HEK293 (cell line): Measurements from ENCODE around the gene SCRT2.

Experiments used
- CTCF ChIA-PET: fragments of 350-600 bp; formaldehyde crosslinking; extraction: SDS; loops from one replicate; lab custom pipeline; 2021; ENCODE audit warnings: antibody characterized with exemption; lab: Yijun Ruan, JAX
- POLR2A ChIA-PET: fragments of 300-600 bp; formaldehyde crosslinking; extraction: SDS; loops from one replicate; lab custom pipeline; 2020; ENCODE audit warnings: antibody characterized with exemption, inconsistent platforms; lab: Yijun Ruan, JAX
- H3K27ac ChIP-seq: fragments of 200-500 bp; sonication (Bioruptor generic); 2 replicates; pipeline ENCODE4 v1.5.1; 2014; ENCODE audit warnings: low read depth, low read length, control low read depth, inconsistent platforms; ENCODE audit errors: extremely low read depth
- H3K36me3 ChIP-seq, 2 experiments: fragments of 200-500 bp in 1 of 2; sonication (Bioruptor generic) in 1 of 2; 1 replicate in 1 of 2; 2 replicates in 1 of 2; pipeline ENCODE4 v1.5.1; 2014 to 2017; ENCODE audit warnings: inconsistent platforms in 2 of 2, low read length in 2 of 2; ENCODE audit not compliant: control insufficient read depth in 2 of 2, insufficient read depth in 1 of 2
- H3K4me1 ChIP-seq: fragments of 200-500 bp; sonication (Bioruptor generic); 2 replicates; pipeline ENCODE4 v1.5.1; 2014; ENCODE audit warnings: mild to moderate bottlenecking, low read length, inconsistent platforms; ENCODE audit not compliant: control insufficient read depth, insufficient read depth
- H3K4me3 ChIP-seq: 2 replicates; pipeline ENCODE4 v1.5.1; 2011; ENCODE audit warnings: low read depth, mild to moderate bottlenecking, control low read depth, low read length, moderate library complexity
- H3K9me3 ChIP-seq: fragments of 200-500 bp; sonication (Bioruptor generic); 2 replicates; pipeline ENCODE4 v1.5.1; 2014; ENCODE audit warnings: low read depth, low read length, inconsistent platforms; ENCODE audit not compliant: control insufficient read depth, insufficient read depth
- HOXC10 ChIP-seq: sonication (generic); formaldehyde crosslinking; IDR thresholded peaks from 2 replicates; pipeline ENCODE4 v1.8.1; 2023; ENCODE audit warnings: mild to moderate bottlenecking, missing genetic modification reagents
- KLF16 ChIP-seq: fragments of 450-650 bp; formaldehyde crosslinking; IDR thresholded peaks from 2 replicates; pipeline ENCODE4 v1.5.1; 2017; ENCODE audit warnings: missing biosample characterization, missing genetic modification characterization
- KLF8 ChIP-seq: fragments of 450-650 bp; formaldehyde crosslinking; IDR thresholded peaks from 2 replicates; pipeline ENCODE4 v1.5.1; 2016; ENCODE audit warnings: missing biosample characterization, missing genetic modification characterization
- MYNN ChIP-seq: fragments of 450-650 bp; formaldehyde crosslinking; IDR thresholded peaks from 2 replicates; pipeline ENCODE4 v1.5.1; 2016; ENCODE audit warnings: missing biosample characterization, missing genetic modification characterization, borderline replicate concordance
- PRDM1 ChIP-seq: fragments of 450-650 bp; formaldehyde crosslinking; IDR thresholded peaks from 2 replicates; pipeline ENCODE4; 2016; ENCODE audit warnings: missing biosample characterization, missing genetic modification characterization
- SCRT2 ChIP-seq: fragments of 450-650 bp; formaldehyde crosslinking; IDR thresholded peaks from 2 replicates; pipeline ENCODE4 v1.5.1; 2016; ENCODE audit warnings: missing biosample characterization, missing genetic modification characterization
- SETDB1 ChIP-seq: IDR thresholded peaks from one replicate; pipeline ENCODE4 v1.6.1; 2017; ENCODE audit warnings: mild to moderate bottlenecking, low read length, moderate library complexity, mixed read lengths; ENCODE audit not compliant: insufficient read length
- SP3 ChIP-seq: fragments of 450-650 bp; formaldehyde crosslinking; IDR thresholded peaks from 2 replicates; pipeline ENCODE4 v1.5.1; 2016; ENCODE audit warnings: missing biosample characterization, missing genetic modification characterization
- TCF7L2 ChIP-seq: IDR thresholded peaks from 2 replicates; pipeline ENCODE4 v1.6.1; 2011; ENCODE audit warnings: low read depth, mild to moderate bottlenecking, inconsistent platforms, low read length, moderate library complexity, borderline replicate concordance
- ZBTB20 ChIP-seq: fragments of 450-650 bp; formaldehyde crosslinking; IDR thresholded peaks from 2 replicates; pipeline ENCODE4 v1.5.1; 2016; ENCODE audit warnings: missing biosample characterization, missing genetic modification characterization
- ZBTB7A ChIP-seq: fragments of 450-650 bp; formaldehyde crosslinking; IDR thresholded peaks from 2 replicates; pipeline ENCODE4 v1.5.1; 2016; ENCODE audit warnings: low read depth, missing biosample characterization, missing genetic modification characterization
- ZFHX2 ChIP-seq: fragments of 450-650 bp; formaldehyde crosslinking; conservative IDR thresholded peaks from 2 replicates; pipeline ENCODE4 v1.5.1; 2016; ENCODE audit warnings: missing biosample characterization, missing genetic modification characterization
- ZIC2 ChIP-seq: fragments of 450-650 bp; formaldehyde crosslinking; IDR thresholded peaks from 2 replicates; pipeline ENCODE4 v1.5.1; 2016; ENCODE audit warnings: missing biosample characterization, missing genetic modification characterization
- ZNF169 ChIP-seq: fragments of 450-650 bp; formaldehyde crosslinking; IDR thresholded peaks from 2 replicates; pipeline ENCODE4 v1.5.1; 2016; ENCODE audit warnings: missing biosample characterization, missing genetic modification characterization
- ZNF266 ChIP-seq: fragments of 450-650 bp; formaldehyde crosslinking; IDR thresholded peaks from 2 replicates; pipeline ENCODE4 v1.5.1; 2016; ENCODE audit warnings: missing biosample characterization, missing genetic modification characterization, low read depth
- ZNF341 ChIP-seq: fragments of 450-650 bp; formaldehyde crosslinking; IDR thresholded peaks from 2 replicates; pipeline ENCODE4; 2016; ENCODE audit warnings: low read depth, missing biosample characterization, missing genetic modification characterization
- ZNF350 ChIP-seq: fragments of 450-650 bp; formaldehyde crosslinking; IDR thresholded peaks from 2 replicates; pipeline ENCODE4 v1.5.0; 2017; ENCODE audit warnings: missing biosample characterization, mild to moderate bottlenecking, missing genetic modification characterization
- ZNF560 ChIP-seq: fragments of 450-650 bp; formaldehyde crosslinking; IDR thresholded peaks from 2 replicates; pipeline ENCODE4 v1.5.1; 2017; ENCODE audit warnings: missing biosample characterization, missing genetic modification characterization, borderline replicate concordance
- TF ChIP-seq, protein P1 (sequence below): fragments of 450-650 bp; formaldehyde crosslinking; IDR thresholded peaks from 2 replicates; pipeline ENCODE4 v1.5.1; 2016; ENCODE audit warnings: missing biosample characterization, missing genetic modification characterization
- TF ChIP-seq, protein P2 (sequence below): fragments of 450-650 bp; formaldehyde crosslinking; IDR thresholded peaks from 2 replicates; pipeline ENCODE4 v1.5.1; 2016; ENCODE audit warnings: missing biosample characterization, missing genetic modification characterization, borderline replicate concordance
- TF ChIP-seq, protein P3 (sequence below): fragments of 450-650 bp; formaldehyde crosslinking; IDR thresholded peaks from 2 replicates; pipeline ENCODE4 v1.5.1; 2016; ENCODE audit warnings: missing biosample characterization, missing genetic modification characterization
- TF ChIP-seq, protein P4 (sequence below): fragments of 450-650 bp; formaldehyde crosslinking; optimal IDR thresholded peaks from 2 replicates; pipeline ENCODE3; 2016; ENCODE audit warnings: missing biosample characterization, mild to moderate bottlenecking, missing genetic modification characterization
- TF ChIP-seq, protein P5 (sequence below): fragments of 450-650 bp; formaldehyde crosslinking; IDR thresholded peaks from 2 replicates; pipeline ENCODE4 v1.5.1; 2017; ENCODE audit warnings: missing biosample characterization, missing genetic modification characterization

The SCRT2 gene

DNA sequence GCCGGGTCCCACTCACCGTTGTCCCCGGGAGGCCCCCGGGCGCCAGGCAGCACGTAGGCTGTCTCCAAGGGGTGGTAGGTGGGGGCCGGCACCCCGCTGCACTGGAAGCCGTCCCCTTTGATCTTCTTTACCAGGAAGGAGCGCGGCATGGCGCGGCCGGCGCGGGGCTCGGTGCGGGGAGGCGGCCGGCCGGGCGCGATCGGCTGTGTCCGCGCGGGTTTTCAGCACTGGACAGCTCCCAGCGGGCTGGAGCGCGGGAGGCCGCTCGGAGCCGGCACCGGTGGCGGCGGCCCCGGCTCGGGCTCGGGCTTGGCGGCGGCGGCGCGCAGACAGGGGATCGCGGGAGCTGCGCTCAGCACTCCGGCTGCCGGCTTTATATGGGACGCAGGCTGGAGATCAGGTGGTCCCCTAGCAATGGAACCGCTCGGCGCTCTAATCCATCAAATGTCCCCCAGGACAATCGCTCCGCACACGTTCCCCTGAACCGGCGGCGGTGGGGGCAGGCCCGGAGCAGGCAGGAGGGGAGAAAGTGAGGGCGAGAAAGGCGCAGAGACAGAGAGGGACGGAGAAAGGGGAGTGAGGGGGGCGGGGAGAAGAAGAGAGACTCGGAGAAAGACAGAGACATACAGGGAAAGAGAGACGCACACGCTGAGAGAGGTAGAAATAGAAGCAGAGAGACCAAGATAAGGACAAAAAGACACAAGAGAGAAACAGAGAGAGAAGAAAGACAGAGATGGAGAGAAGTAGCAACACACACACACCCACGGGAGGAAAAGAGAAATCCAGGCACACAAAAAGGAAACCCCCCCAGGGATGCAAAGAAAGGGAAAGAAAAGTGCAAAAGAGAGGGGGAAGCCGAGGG lies at the start of gene SCRT2:
SCRT2 (minus strand) TSS at position 350 of the 862 bp plus-strand sequence; CDS start at position 149, 201 bp downstream.
- CTCF ChIA-PET: interaction anchor here (0.8 to 1.4 kb wide), 3 partner anchors 9 to 64 kb away, joined by 3 to 4 read pairs (median 3); no protein-coding TSS in a partner anchor
- TF ChIP-seq HOXC10 (CRISPR knock-in tag) (peak; percentile 96; the same call in 1 of the 2 replicates), ZNF341 (tag by site-specific recombination) (no peak), ZBTB7A (peak; percentile 49; the same call in 1 of the 2 replicates), SETDB1 (no peak), ZFHX2 (tag by site-specific recombination) (peak; percentile 89), KLF8 (tag by site-specific recombination) (no peak), ZNF266 (tag by site-specific recombination) (peak; percentile 28; the same call in 1 of the 2 replicates), TCF7L2 (peak; percentile 63; the same call in 1 of the 2 replicates), SCRT2 (tag by site-specific recombination) (no peak), ZBTB20 (tag by site-specific recombination) (peak; percentile 18; the same call in 1 of the 2 replicates), PRDM1 (tag by site-specific recombination) (peak; percentile 99), KLF16 (no peak), ZNF560 (tag by site-specific recombination) (no peak), SP3 (tag by site-specific recombination) (peak; percentile 23; the same call in 1 of the 2 replicates), ZIC2 (tag by site-specific recombination) (peak; percentile 87), MYNN (tag by site-specific recombination) (no peak), ZNF350 (no peak), ZNF169 (tag by site-specific recombination) (no peak)
- TF ChIP-seq, protein P1, sequence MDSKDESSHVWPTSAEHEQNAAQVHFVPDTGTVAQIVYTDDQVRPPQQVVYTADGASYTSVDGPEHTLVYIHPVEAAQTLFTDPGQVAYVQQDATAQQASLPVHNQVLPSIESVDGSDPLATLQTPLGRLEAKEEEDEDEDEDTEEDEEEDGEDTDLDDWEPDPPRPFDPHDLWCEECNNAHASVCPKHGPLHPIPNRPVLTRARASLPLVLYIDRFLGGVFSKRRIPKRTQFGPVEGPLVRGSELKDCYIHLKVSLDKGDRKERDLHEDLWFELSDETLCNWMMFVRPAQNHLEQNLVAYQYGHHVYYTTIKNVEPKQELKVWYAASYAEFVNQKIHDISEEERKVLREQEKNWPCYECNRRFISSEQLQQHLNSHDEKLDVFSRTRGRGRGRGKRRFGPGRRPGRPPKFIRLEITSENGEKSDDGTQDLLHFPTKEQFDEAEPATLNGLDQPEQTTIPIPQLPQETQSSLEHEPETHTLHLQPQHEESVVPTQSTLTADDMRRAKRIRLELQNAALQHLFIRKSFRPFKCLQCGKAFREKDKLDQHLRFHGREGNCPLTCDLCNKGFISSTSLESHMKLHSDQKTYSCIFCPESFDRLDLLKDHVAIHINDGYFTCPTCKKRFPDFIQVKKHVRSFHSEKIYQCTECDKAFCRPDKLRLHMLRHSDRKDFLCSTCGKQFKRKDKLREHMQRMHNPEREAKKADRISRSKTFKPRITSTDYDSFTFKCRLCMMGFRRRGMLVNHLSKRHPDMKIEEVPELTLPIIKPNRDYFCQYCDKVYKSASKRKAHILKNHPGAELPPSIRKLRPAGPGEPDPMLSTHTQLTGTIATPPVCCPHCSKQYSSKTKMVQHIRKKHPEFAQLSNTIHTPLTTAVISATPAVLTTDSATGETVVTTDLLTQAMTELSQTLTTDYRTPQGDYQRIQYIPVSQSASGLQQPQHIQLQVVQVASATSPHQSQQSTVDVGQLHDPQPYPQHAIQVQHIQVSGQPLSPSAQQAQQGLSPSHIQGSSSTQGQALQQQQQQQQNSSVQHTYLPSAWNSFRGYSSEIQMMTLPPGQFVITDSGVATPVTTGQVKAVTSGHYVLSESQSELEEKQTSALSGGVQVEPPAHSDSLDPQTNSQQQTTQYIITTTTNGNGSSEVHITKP (tag by site-specific recombination): peak; percentile 73
- TF ChIP-seq, protein P2, sequence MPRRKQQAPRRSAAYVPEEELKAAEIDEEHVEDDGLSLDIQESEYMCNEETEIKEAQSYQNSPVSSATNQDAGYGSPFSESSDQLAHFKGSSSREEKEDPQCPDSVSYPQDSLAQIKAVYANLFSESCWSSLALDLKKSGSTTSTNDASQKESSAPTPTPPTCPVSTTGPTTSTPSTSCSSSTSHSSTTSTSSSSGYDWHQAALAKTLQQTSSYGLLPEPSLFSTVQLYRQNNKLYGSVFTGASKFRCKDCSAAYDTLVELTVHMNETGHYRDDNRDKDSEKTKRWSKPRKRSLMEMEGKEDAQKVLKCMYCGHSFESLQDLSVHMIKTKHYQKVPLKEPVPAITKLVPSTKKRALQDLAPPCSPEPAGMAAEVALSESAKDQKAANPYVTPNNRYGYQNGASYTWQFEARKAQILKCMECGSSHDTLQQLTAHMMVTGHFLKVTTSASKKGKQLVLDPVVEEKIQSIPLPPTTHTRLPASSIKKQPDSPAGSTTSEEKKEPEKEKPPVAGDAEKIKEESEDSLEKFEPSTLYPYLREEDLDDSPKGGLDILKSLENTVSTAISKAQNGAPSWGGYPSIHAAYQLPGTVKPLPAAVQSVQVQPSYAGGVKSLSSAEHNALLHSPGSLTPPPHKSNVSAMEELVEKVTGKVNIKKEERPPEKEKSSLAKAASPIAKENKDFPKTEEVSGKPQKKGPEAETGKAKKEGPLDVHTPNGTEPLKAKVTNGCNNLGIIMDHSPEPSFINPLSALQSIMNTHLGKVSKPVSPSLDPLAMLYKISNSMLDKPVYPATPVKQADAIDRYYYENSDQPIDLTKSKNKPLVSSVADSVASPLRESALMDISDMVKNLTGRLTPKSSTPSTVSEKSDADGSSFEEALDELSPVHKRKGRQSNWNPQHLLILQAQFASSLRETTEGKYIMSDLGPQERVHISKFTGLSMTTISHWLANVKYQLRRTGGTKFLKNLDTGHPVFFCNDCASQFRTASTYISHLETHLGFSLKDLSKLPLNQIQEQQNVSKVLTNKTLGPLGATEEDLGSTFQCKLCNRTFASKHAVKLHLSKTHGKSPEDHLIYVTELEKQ (tag by site-specific recombination): no peak
- TF ChIP-seq, protein P3, sequence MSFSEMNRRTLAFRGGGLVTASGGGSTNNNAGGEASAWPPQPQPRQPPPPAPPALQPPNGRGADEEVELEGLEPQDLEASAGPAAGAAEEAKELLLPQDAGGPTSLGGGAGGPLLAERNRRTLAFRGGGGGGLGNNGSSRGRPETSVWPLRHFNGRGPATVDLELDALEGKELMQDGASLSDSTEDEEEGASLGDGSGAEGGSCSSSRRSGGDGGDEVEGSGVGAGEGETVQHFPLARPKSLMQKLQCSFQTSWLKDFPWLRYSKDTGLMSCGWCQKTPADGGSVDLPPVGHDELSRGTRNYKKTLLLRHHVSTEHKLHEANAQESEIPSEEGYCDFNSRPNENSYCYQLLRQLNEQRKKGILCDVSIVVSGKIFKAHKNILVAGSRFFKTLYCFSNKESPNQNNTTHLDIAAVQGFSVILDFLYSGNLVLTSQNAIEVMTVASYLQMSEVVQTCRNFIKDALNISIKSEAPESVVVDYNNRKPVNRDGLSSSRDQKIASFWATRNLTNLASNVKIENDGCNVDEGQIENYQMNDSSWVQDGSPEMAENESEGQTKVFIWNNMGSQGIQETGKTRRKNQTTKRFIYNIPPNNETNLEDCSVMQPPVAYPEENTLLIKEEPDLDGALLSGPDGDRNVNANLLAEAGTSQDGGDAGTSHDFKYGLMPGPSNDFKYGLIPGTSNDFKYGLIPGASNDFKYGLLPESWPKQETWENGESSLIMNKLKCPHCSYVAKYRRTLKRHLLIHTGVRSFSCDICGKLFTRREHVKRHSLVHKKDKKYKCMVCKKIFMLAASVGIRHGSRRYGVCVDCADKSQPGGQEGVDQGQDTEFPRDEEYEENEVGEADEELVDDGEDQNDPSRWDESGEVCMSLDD (tag by site-specific recombination): 0 out of 2 replicates have a peak, but pooled peaks have one; percentile 54
- TF ChIP-seq, protein P4, sequence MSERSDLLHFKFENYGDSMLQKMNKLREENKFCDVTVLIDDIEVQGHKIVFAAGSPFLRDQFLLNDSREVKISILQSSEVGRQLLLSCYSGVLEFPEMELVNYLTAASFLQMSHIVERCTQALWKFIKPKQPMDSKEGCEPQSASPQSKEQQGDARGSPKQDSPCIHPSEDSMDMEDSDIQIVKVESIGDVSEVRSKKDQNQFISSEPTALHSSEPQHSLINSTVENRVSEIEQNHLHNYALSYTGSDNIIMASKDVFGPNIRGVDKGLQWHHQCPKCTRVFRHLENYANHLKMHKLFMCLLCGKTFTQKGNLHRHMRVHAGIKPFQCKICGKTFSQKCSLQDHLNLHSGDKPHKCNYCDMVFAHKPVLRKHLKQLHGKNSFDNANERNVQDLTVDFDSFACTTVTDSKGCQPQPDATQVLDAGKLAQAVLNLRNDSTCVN (tag by site-specific recombination): peak; percentile 74
- TF ChIP-seq, protein P5, sequence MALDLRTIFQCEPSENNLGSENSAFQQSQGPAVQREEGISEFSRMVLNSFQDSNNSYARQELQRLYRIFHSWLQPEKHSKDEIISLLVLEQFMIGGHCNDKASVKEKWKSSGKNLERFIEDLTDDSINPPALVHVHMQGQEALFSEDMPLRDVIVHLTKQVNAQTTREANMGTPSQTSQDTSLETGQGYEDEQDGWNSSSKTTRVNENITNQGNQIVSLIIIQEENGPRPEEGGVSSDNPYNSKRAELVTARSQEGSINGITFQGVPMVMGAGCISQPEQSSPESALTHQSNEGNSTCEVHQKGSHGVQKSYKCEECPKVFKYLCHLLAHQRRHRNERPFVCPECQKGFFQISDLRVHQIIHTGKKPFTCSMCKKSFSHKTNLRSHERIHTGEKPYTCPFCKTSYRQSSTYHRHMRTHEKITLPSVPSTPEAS (tag by site-specific recombination): peak; percentile 45; the same call in 1 of the 2 replicates

More for the DNA sequence above, at the start of gene SCRT2:
- POLR2A ChIA-PET: no interaction called here
- H3K27ac ChIP-seq: no peak within 1 kb of the TSS
- H3K9me3 ChIP-seq: no peaks in the 10 kb centered on the region
- no peaks in the 10 kb centered on the region for H3K36me3 ChIP-seq
- H3K4me1 ChIP-seq: peaks cover 6% of the 10 kb centered on the region
- peak within 1 kb of the TSS; percentile 21 for H3K4me3 ChIP-seq
